A673 (cell line): Measurements from ENCODE around the gene SMYD3. TPM values are rescaled to one million over a fixed set of nuclear protein-coding genes. Genes with fewer than 3 reads are reported as not detected.

Source experiments
- BruUV-seq: library from RNA; stranded (reverse); fragments of 400-500 nt; replicated peaks from 2 replicates; lab custom pipeline; 2021; lab: Mats Ljungman, UMichigan
- CTCF ChIA-PET: fragments of 300-600 bp; sonication (Branson Sonifier 250); formaldehyde crosslinking; loops from one replicate; lab custom pipeline; 2022; ENCODE audit warnings: antibody characterized with exemption; lab: Charles Lee
- POLR2A ChIA-PET: fragments of 300-600 bp; sonication (Branson Sonifier 250); formaldehyde crosslinking; loops from one replicate; lab custom pipeline; 2022; ENCODE audit warnings: antibody characterized with exemption; ENCODE audit not compliant: low non-redundant PET; lab: Charles Lee
- DNase-seq: peaks from one replicate; pipeline ENCODE4 v3.0.0-alpha.2; 2015; ENCODE audit warnings: low spot score
- H3K27ac ChIP-seq: fragments of 200-600 bp; sonication (generic); 2 replicates; pipeline ENCODE4 v1.5.1; 2016; ENCODE audit warnings: mixed run types, low read depth, mild to moderate bottlenecking, mixed read lengths, antibody characterized with exemption, low read length; ENCODE audit not compliant: poor library complexity, severe bottlenecking
- H3K27me3 ChIP-seq: fragments of 200-600 bp; sonication (generic); replicated peaks from 2 replicates; pipeline ENCODE4 v1.6.1; 2017; ENCODE audit warnings: mixed run types, low read depth, mild to moderate bottlenecking, mixed read lengths, antibody characterized with exemption, low read length; ENCODE audit not compliant: insufficient read depth, poor library complexity
- H3K36me3 ChIP-seq: fragments of 200-600 bp; sonication (generic); 2 replicates; pipeline ENCODE4 v1.6.1; 2016; ENCODE audit warnings: mixed run types, mild to moderate bottlenecking, mixed read lengths, antibody characterized with exemption, low read length; ENCODE audit not compliant: insufficient read depth, poor library complexity, severe bottlenecking
- H3K4me1 ChIP-seq: fragments of 200-600 bp; sonication (generic); 2 replicates; pipeline ENCODE4 v1.6.1; 2017; ENCODE audit warnings: mixed run types, mild to moderate bottlenecking, mixed read lengths, antibody characterized with exemption, low read length; ENCODE audit not compliant: insufficient read depth, poor library complexity, severe bottlenecking
- H3K4me3 ChIP-seq: fragments of 200-600 bp; sonication (generic); 2 replicates; pipeline ENCODE4 v1.5.1; 2016; ENCODE audit warnings: low read depth, mixed run types, mild to moderate bottlenecking, mixed read lengths, low read length; ENCODE audit not compliant: poor library complexity, severe bottlenecking
- H3K9me3 ChIP-seq: fragments of 200-600 bp; sonication (generic); 2 replicates; pipeline ENCODE4 v1.6.1; 2016; ENCODE audit warnings: mixed run types, low read depth, mild to moderate bottlenecking, mixed read lengths, antibody characterized with exemption, low read length; ENCODE audit not compliant: poor library complexity, severe bottlenecking
- CTCF ChIP-seq: fragments of 300-800, 200-600 bp; sonication (generic); conservative IDR thresholded peaks from 2 replicates; pipeline ENCODE4 v1.5.1; 2017; ENCODE audit warnings: low read depth, mild to moderate bottlenecking, antibody characterized with exemption, low read length, moderate library complexity, mixed read lengths
- EZH2 ChIP-seq: fragments of 200-600 bp; sonication (generic); IDR thresholded peaks from 2 replicates; pipeline ENCODE4 v1.6.1; 2017; ENCODE audit warnings: borderline replicate concordance, low read depth, mild to moderate bottlenecking, mixed read lengths, antibody characterized with exemption, low read length; ENCODE audit not compliant: poor library complexity, severe bottlenecking
- intact Hi-C: fragments of 100-400 bp; cut with micrococcal nuclease; formaldehyde crosslinking; loops from one replicate; pipeline ENCODE4 v1.10.0; 2022; ENCODE audit not compliant: unreplicated experiment
- total RNA-seq: library from RNA; stranded (reverse); gene quantifications from 2 replicates; pipeline ENCODE4 v1.2.3, GENCODE V29; 2021

The SMYD3 gene
- total RNA-seq, 1 experiment from 2014 or later, result 29.0 TPM

GRCh38 chr1:245934409-245934808 is 572.7 kb downstream of the SMYD3 start:
- BruUV-seq, result no TSS peak
- Histone ChIP-seq H3K4me3 (no peak overlapping the region), H3K9me3 (no peaks in the 10 kb centered on the region), H3K27ac (no peak overlapping the region), H3K4me1 (no peaks in the 10 kb centered on the region), H3K27me3 (no peaks in the 10 kb centered on the region), H3K36me3 (no peaks in the 10 kb centered on the region)
- intact Hi-C loops, result no loop called here
- POLR2A ChIA-PET, result interaction anchor here (0.7 kb wide), 1 partner anchor 43 kb away, joined by 5 read pairs; no protein-coding TSS in a partner anchor
- no peak for DNase-seq
- TF ChIP-seq CTCF, result no peak
- TF ChIP-seq EZH2, result no peak
- CTCF ChIA-PET, result no interaction called here

- intact Hi-C loops, result no loop called here
- no TSS peak for BruUV-seq
- no peaks in the 10 kb centered on the region for H3K9me3 ChIP-seq
- no peak overlapping the region for H3K27ac ChIP-seq
- H3K36me3 ChIP-seq, result no peaks in the 10 kb centered on the region
- H3K4me1 ChIP-seq, result no peaks in the 10 kb centered on the region
- DNase-seq, result no peak
- POLR2A ChIA-PET, result no interaction called here
- H3K27me3 ChIP-seq, result no peaks in the 10 kb centered on the region
- TF ChIP-seq EZH2 (no peak), CTCF (no peak)
- CTCF ChIA-PET, result no interaction called here
- no peak overlapping the region for H3K4me3 ChIP-seq
Observed at GRCh38 chr1:245933431-245934045, 573.5 kb downstream of the SMYD3 start.

DNA sequence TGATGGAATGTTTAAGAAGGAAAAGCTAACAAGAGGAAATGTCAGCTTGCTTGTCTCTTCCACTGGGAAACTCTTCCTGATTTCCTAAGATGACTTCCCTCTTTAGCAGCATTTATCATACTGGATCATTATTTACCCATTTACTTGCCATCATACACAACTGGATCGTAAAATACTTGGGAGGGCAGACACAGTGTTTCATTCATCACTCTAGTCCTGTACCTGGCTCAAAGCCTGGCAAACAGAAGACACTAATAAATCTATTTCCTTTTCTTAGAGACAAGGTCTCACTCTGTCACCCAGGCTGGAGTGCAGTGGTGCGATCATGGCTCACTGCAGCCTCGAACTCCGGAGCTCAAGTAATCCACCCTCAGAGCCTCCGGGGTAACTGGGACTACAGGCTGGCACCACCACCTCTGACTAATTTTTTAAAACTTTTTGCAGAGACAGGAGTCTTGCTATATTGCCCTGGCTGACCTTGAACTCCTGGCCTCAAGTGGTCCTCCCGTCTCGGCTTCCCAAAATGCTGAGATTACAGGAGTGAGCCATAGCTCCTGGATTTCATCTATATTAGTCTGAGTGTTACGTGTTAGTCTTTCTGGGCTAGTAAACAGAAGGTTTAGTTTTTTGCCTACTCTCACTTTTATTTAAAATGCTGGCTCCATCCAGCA is 574.6 kb downstream of the SMYD3 start:
- Histone ChIP-seq H3K4me1 (no peaks in the 10 kb centered on the region), H3K9me3 (no peaks in the 10 kb centered on the region), H3K27me3 (no peaks in the 10 kb centered on the region), H3K4me3 (no peak overlapping the region), H3K36me3 (no peaks in the 10 kb centered on the region), H3K27ac (no peak overlapping the region)
- no TSS peak for BruUV-seq
- no peak for TF ChIP-seq EZH2
- CTCF ChIA-PET, result no interaction called here
- DNase-seq, result no peak
- intact Hi-C loops, result no loop called here
- POLR2A ChIA-PET, result no interaction called here
